MCF 10A (cell line): ENCODE results near the gene CTBP2. TPM values are rescaled to one million over a fixed set of nuclear protein-coding genes. Genes with fewer than 3 reads are reported as not detected.
A peak's percentile ranks its signal among the peaks of the same experiment; 100 is the strongest.

Experiments used
- BruUV-seq: library from RNA; stranded (reverse); fragments of 400-500 nt; replicated peaks from 2 replicates; lab custom pipeline; 2021; lab: Mats Ljungman, UMichigan
- CTCF ChIA-PET: fragments of 300-600 bp; sonication (Branson Sonifier 250); formaldehyde crosslinking; extraction: SDS; loops from one replicate; lab custom pipeline; 2021; ENCODE audit warnings: antibody characterized with exemption, inconsistent platforms; lab: Yijun Ruan, JAX
- POLR2A ChIA-PET: fragments of 300-600, 350-650 bp; sonication (Branson Sonifier 250); formaldehyde crosslinking; extraction: SDS; loops from one replicate; lab custom pipeline; 2020; ENCODE audit warnings: antibody characterized with exemption, inconsistent platforms; lab: Yijun Ruan, JAX
- DNase-seq: peaks from one replicate; pipeline ENCODE4 v3.0.0-alpha.2; 2018; ENCODE audit not compliant: unreplicated experiment
- H3K27ac Mint-ChIP-seq: one replicate; pipeline ENCODE4 v1.8.0; 2022; ENCODE audit warnings: mild to moderate bottlenecking, low read depth, mixed read lengths; ENCODE audit not compliant: unreplicated experiment
- H3K27me3 Mint-ChIP-seq: one replicate; pipeline ENCODE4 v1.8.0; 2022; ENCODE audit warnings: mixed read lengths; ENCODE audit not compliant: insufficient read depth, unreplicated experiment
- H3K36me3 Mint-ChIP-seq: one replicate; pipeline ENCODE4 v1.8.0; 2022; ENCODE audit warnings: mild to moderate bottlenecking, moderate library complexity, mixed read lengths; ENCODE audit not compliant: insufficient read depth, unreplicated experiment
- H3K4me1 Mint-ChIP-seq: one replicate; pipeline ENCODE4 v1.8.0; 2022; ENCODE audit warnings: mixed read lengths; ENCODE audit not compliant: insufficient read depth, unreplicated experiment
- H3K4me3 Mint-ChIP-seq: one replicate; pipeline ENCODE4 v1.8.0; 2022; ENCODE audit warnings: mild to moderate bottlenecking, moderate library complexity, mixed read lengths; ENCODE audit not compliant: unreplicated experiment
- H3K9me3 Mint-ChIP-seq: one replicate; pipeline ENCODE4 v1.8.0; 2022; ENCODE audit warnings: mixed read lengths; ENCODE audit not compliant: unreplicated experiment
- CTCF ChIP-seq: fragments of 200-600 bp; IDR thresholded peaks from one replicate; pipeline ENCODE4 v1.8.0; 2022; ENCODE audit warnings: antibody characterized with exemption, mild to moderate bottlenecking; ENCODE audit not compliant: unreplicated experiment
- intact Hi-C: fragments of 100-400 bp; cut with micrococcal nuclease; formaldehyde crosslinking; loops from 2 replicates; pipeline ENCODE4 v1.14.1; 2022
- total RNA-seq: library from RNA; stranded (reverse); gene quantifications from 2 replicates; pipeline ENCODE4 v1.2.3, GENCODE V29; 2022

CTBP2 gene
- total RNA-seq, 1 experiment from 2014 or later, result 152 TPM

DNA sequence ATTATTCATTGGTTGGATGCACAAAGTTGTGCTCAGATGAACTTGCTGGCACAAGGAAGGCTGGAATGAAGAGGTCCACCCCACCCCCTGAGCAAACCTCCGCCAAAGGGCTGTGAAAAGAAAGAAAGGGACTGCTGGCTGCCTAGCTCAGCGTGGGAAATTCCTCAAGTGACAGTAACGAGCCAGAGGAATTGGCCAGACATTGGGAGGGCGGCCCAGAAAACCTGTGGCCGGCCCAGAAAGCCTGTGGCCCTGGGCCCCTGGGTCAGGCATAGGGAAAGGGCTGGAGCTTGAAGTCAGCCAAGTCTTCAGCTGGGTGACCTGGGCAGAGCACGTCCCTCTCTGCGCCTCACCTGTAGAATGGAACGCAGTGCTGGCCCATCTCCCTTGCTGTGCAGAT lies 30.6 kb upstream of the CTBP2 start:
- ChIA-PET CTCF (interaction anchor here (0.6 to 0.7 kb wide), 2 partner anchors 145 to 874 kb away, joined by 3 read pairs; no protein-coding TSS in a partner anchor), POLR2A (no interaction called here)
- Mint-ChIP-seq H3K36me3 (peaks cover 6% of the 10 kb centered on the region), H3K27me3 (peaks cover 13% of the 10 kb centered on the region), H3K9me3 (no peaks in the 10 kb centered on the region), H3K27ac (no peak overlapping the region), H3K4me1 (no peaks in the 10 kb centered on the region), H3K4me3 (no peak overlapping the region)
- no TSS peak for BruUV-seq
- intact Hi-C loops, result no loop called here
- no peak for DNase-seq
- no peak for TF ChIP-seq CTCF

DNA sequence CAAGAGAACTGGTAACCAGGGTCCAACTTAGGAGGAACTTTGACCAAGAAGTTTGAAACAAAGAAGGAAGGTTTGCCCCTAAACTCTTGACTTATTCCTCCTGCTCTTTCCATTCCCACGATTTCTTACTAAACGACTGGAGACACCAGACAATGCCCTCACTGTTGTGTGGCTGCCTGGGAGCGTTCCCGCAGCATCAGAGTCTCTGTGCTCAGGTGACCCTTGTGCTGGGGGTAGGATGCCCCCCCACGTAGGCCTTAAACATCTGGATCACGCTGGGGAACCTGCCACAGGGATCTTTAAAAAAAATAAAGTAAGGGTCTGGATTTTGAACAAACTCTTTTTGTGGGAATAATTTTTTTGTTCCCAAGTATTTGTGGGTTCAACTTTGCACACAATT lies 30.1 kb upstream of the CTBP2 start:
- Mint-ChIP-seq H3K4me1 (no peaks in the 10 kb centered on the region), H3K9me3 (no peaks in the 10 kb centered on the region), H3K27me3 (peaks cover 13% of the 10 kb centered on the region), H3K4me3 (no peak overlapping the region), H3K36me3 (peaks cover 6% of the 10 kb centered on the region), H3K27ac (no peak overlapping the region)
- TF ChIP-seq CTCF, result no peak
- ChIA-PET POLR2A (no interaction called here), CTCF (interaction anchor here (0.6 kb wide), 2 partner anchors 144 to 433 kb away, joined by 3 read pairs; no protein-coding TSS in a partner anchor)
- no peak for DNase-seq
- no TSS peak for BruUV-seq
- intact Hi-C loops, result no loop called here

- Mint-ChIP-seq H3K4me1 (no peaks in the 10 kb centered on the region), H3K27me3 (peaks cover 13% of the 10 kb centered on the region), H3K4me3 (no peak overlapping the region), H3K9me3 (no peaks in the 10 kb centered on the region), H3K36me3 (peaks cover 6% of the 10 kb centered on the region), H3K27ac (no peak overlapping the region)
- CTCF ChIA-PET, result no interaction called here
- intact Hi-C loops, result no loop called here
- no peak for TF ChIP-seq CTCF
- BruUV-seq, result no TSS peak
- POLR2A ChIA-PET, result interaction anchor here (0.6 kb wide), 1 partner anchor 350 kb away, joined by 3 read pairs; no protein-coding TSS in a partner anchor
- DNase-seq, result no peak
These were observed 28.8 kb upstream of the CTBP2 start for GRCh38 chr10:125189162-125189561.

GRCh38 chr10:125187238-125188194 lies 27.2 kb upstream of the CTBP2 start:
- Mint-ChIP-seq H3K27me3 (peaks cover 13% of the 10 kb centered on the region), H3K9me3 (peaks cover 8% of the 10 kb centered on the region), H3K4me1 (no peaks in the 10 kb centered on the region), H3K36me3 (peaks cover 6% of the 10 kb centered on the region), H3K27ac (no peak overlapping the region), H3K4me3 (no peak overlapping the region)
- intact Hi-C loops, result no loop called here
- no peak for TF ChIP-seq CTCF
- ChIA-PET CTCF (no interaction called here), POLR2A (no interaction called here)
- BruUV-seq, result no TSS peak
- peak; percentile 20 for DNase-seq
